ENCODE data around the gene SPRR2A. TPM values are rescaled to one million over a fixed set of nuclear protein-coding genes. Genes with fewer than 3 reads are reported as not detected.
"Not testable (repeated sequence)": the region's sequence is repeated elsewhere in the genome, so short reads cannot be mapped to it uniquely, and the experiment has no call there.

SPRR2A gene
- total RNA-seq, 1 donor from 2014 or later = not detected

- H3K9me3 Mint-ChIP-seq (ENCODE audit: unreplicated experiment) = no peaks in the 10 kb centered on the region
- Histone ChIP-seq H3K4me3 (ENCODE audit: insufficient read depth, low read depth, low read length) (no peak overlapping the region), H3K27me3 (ENCODE audit: insufficient read depth, low read length) (no peaks in the 10 kb centered on the region), H4K20me1 (ENCODE audit: insufficient read depth, low read length) (no peaks in the 10 kb centered on the region), H3K9ac (ENCODE audit: low read length) (no peak overlapping the region), H3K27ac (ENCODE audit: low read depth, low read length) (no peak overlapping the region), H3K9me3 (ENCODE audit: insufficient read depth, low read depth, low read length) (no peaks in the 10 kb centered on the region), H3K4me2 (ENCODE audit: low read length) (no peak overlapping the region), H3K4me1 (ENCODE audit: insufficient read depth, low read length) (no peaks in the 10 kb centered on the region), H2AFZ (ENCODE audit: low read depth, low read length) (no peak overlapping the region), H3K36me3 (ENCODE audit: insufficient read depth, low read length) (no peaks in the 10 kb centered on the region), H3K79me2 (ENCODE audit: insufficient read depth, low read length) (no peaks in the 10 kb centered on the region)
- no peak overlapping the region for H3K4me3 Mint-ChIP-seq (ENCODE audit: unreplicated experiment)
- H3K27ac Mint-ChIP-seq (ENCODE audit: unreplicated experiment) = no peak overlapping the region
- H3K27me3 Mint-ChIP-seq (ENCODE audit: low read depth, unreplicated experiment) = peaks cover 11% of the 10 kb centered on the region
- no peak for FAIRE-seq
- DNase-seq (ENCODE audit: low read depth) = no peak
- TF ChIP-seq CTCF (IDR thresholded peaks at IDR 0.05; ENCODE audit: insufficient read depth, low read depth, low read length) (no peak), EZH2 (IDR thresholded peaks at IDR 0.05; ENCODE audit: insufficient read depth, low read length) (no peak)
- no peaks in the 10 kb centered on the region for H3K4me1 Mint-ChIP-seq (ENCODE audit: low read depth, unreplicated experiment)
- no peaks in the 10 kb centered on the region for H3K36me3 Mint-ChIP-seq (ENCODE audit: low read depth, unreplicated experiment)
Observed at GRCh38 chr1:153023109-153023508, 34.2 kb downstream of the SPRR2A start.

DNA sequence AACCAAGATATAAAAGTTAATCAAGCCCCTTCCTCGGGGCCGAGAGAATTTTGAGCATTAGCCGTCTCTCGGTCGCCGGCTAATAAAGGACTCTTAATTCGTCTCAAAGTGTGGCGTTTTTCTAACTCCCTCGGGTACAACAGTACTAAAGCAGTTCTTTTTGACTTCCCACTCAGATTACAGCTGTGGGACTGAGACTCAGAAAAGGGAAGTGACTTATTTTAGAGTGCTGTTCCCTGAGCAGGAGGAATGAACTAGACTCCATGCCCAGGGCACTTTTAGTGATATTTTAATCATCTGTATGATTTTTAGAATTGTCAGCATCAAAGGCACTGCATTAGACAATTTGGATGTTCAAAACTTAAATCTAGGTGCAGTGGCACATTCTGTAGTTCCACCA lies 35.0 kb downstream of the SPRR2A start:
- H3K36me3 Mint-ChIP-seq (ENCODE audit: low read depth, unreplicated experiment); H3K27ac ChIP-seq (ENCODE audit: low read depth, low read length); H3K9ac ChIP-seq (ENCODE audit: low read length); H3K9me3 Mint-ChIP-seq (ENCODE audit: unreplicated experiment); H3K36me3 ChIP-seq (ENCODE audit: insufficient read depth, low read length); H3K4me3 ChIP-seq (ENCODE audit: insufficient read depth, low read depth, low read length); H3K4me2 ChIP-seq (ENCODE audit: low read length); H3K4me1 Mint-ChIP-seq (ENCODE audit: low read depth, unreplicated experiment); DNase-seq (ENCODE audit: low read depth); H3K79me2 ChIP-seq (ENCODE audit: insufficient read depth, low read length); H3K9me3 ChIP-seq (ENCODE audit: insufficient read depth, low read depth, low read length); H3K27me3 ChIP-seq (ENCODE audit: insufficient read depth, low read length); H4K20me1 ChIP-seq (ENCODE audit: insufficient read depth, low read length); FAIRE-seq; H3K4me3 Mint-ChIP-seq (ENCODE audit: unreplicated experiment); H3K27ac Mint-ChIP-seq (ENCODE audit: unreplicated experiment); H2AFZ ChIP-seq (ENCODE audit: low read depth, low read length); H3K4me1 ChIP-seq (ENCODE audit: insufficient read depth, low read length): not testable (repeated sequence)
- H3K27me3 Mint-ChIP-seq (ENCODE audit: low read depth, unreplicated experiment) = peaks cover 11% of the 10 kb centered on the region

- H3K36me3 ChIP-seq (ENCODE audit: insufficient read depth, low read length); H3K9me3 ChIP-seq (ENCODE audit: insufficient read depth, low read depth, low read length); H3K79me2 ChIP-seq (ENCODE audit: insufficient read depth, low read length); H3K4me1 ChIP-seq (ENCODE audit: insufficient read depth, low read length); H3K27me3 ChIP-seq (ENCODE audit: insufficient read depth, low read length); H3K9ac ChIP-seq (ENCODE audit: low read length); H3K27ac Mint-ChIP-seq (ENCODE audit: unreplicated experiment); DNase-seq (ENCODE audit: low read depth); H3K36me3 Mint-ChIP-seq (ENCODE audit: low read depth, unreplicated experiment); H3K4me1 Mint-ChIP-seq (ENCODE audit: low read depth, unreplicated experiment); H3K9me3 Mint-ChIP-seq (ENCODE audit: unreplicated experiment); H3K4me3 Mint-ChIP-seq (ENCODE audit: unreplicated experiment); H2AFZ ChIP-seq (ENCODE audit: low read depth, low read length); H3K4me2 ChIP-seq (ENCODE audit: low read length); H4K20me1 ChIP-seq (ENCODE audit: insufficient read depth, low read length); H3K27ac ChIP-seq (ENCODE audit: low read depth, low read length); FAIRE-seq; H3K4me3 ChIP-seq (ENCODE audit: insufficient read depth, low read depth, low read length): not testable (repeated sequence)
- H3K27me3 Mint-ChIP-seq (ENCODE audit: low read depth, unreplicated experiment) = peaks cover 11% of the 10 kb centered on the region
Observed at GRCh38 chr1:153021829-153022228, 35.5 kb downstream of the SPRR2A start.

GRCh38 chr1:153011235-153011758 lies 46.0 kb downstream of the SPRR2A start:
- not testable (repeated sequence) for H4K20me1 ChIP-seq (ENCODE audit: insufficient read depth, low read length); FAIRE-seq; H3K27me3 Mint-ChIP-seq (ENCODE audit: low read depth, unreplicated experiment)

More at GRCh38 chr1:153011235-153011758, 46.0 kb downstream of the SPRR2A start:
- H3K4me1 ChIP-seq (ENCODE audit: insufficient read depth, low read length); H3K4me2 ChIP-seq (ENCODE audit: low read length); H3K9me3 ChIP-seq (ENCODE audit: insufficient read depth, low read depth, low read length); H3K4me3 ChIP-seq (ENCODE audit: insufficient read depth, low read depth, low read length); H3K36me3 Mint-ChIP-seq (ENCODE audit: low read depth, unreplicated experiment); DNase-seq (ENCODE audit: low read depth); H3K4me3 Mint-ChIP-seq (ENCODE audit: unreplicated experiment); H3K9me3 Mint-ChIP-seq (ENCODE audit: unreplicated experiment); H3K27ac ChIP-seq (ENCODE audit: low read depth, low read length); H3K27me3 ChIP-seq (ENCODE audit: insufficient read depth, low read length); H3K4me1 Mint-ChIP-seq (ENCODE audit: low read depth, unreplicated experiment); H3K9ac ChIP-seq (ENCODE audit: low read length); H3K79me2 ChIP-seq (ENCODE audit: insufficient read depth, low read length); H3K36me3 ChIP-seq (ENCODE audit: insufficient read depth, low read length); H3K27ac Mint-ChIP-seq (ENCODE audit: unreplicated experiment); H2AFZ ChIP-seq (ENCODE audit: low read depth, low read length): not testable (repeated sequence)

Other genes starting within 250 kb of the SPRR2A start
- not detected in 2 replicates for gene LCE1B, start 245.5 kb downstream of the SPRR2A start, total RNA-seq
- gene LCE1A, start 230.0 kb downstream of the SPRR2A start, total RNA-seq = not detected in 2 replicates
- not detected in 2 replicates for gene LCE6A, start 214.7 kb downstream of the SPRR2A start, total RNA-seq
- gene LCE7A, start 197.5 kb downstream of the SPRR2A start, total RNA-seq = not detected in 2 replicates
- gene SMCP, start 179.2 kb downstream of the SPRR2A start, total RNA-seq = not detected in 2 replicates
- 0.16 TPM in 1 of 2 replicates, not detected in the other for gene IVL, start 149.0 kb downstream of the SPRR2A start, total RNA-seq
- gene SPRR5, start 110.3 kb downstream of the SPRR2A start, total RNA-seq = not detected in 2 replicates
- gene SPRR4, start 86.9 kb downstream of the SPRR2A start, total RNA-seq = not detected in 2 replicates
- gene SPRR1A, start 73.4 kb downstream of the SPRR2A start, total RNA-seq = not detected in 2 replicates
- 0.70 and 3.0 TPM in 2 replicates for gene SPRR3, start 55.8 kb downstream of the SPRR2A start, total RNA-seq
- 0.39 and 0.50 TPM in 2 replicates for gene SPRR1B, start 26.3 kb downstream of the SPRR2A start, total RNA-seq
- gene SPRR2D, start 16.4 kb downstream of the SPRR2A start, total RNA-seq = 0.57 TPM in 1 of 2 replicates, not detected in the other
- not detected in 2 replicates for gene SPRR2B, start 14.1 kb upstream of the SPRR2A start, total RNA-seq
- gene SPRR2E, start 37.0 kb upstream of the SPRR2A start, total RNA-seq = not detected in 2 replicates
- not detected in 2 replicates for gene SPRR2F, start 56.0 kb upstream of the SPRR2A start, total RNA-seq
- gene SPRR2G, start 93.4 kb upstream of the SPRR2A start, total RNA-seq = not detected in 2 replicates
- gene LELP1, start 145.9 kb upstream of the SPRR2A start, total RNA-seq = not detected in 2 replicates
- 0.52 and 0.55 TPM in 2 replicates for gene PRR9, start 160.1 kb upstream of the SPRR2A start, total RNA-seq
- not detected in 2 replicates for gene LORICRIN, start 202.2 kb upstream of the SPRR2A start, total RNA-seq

All from astrocyte (in vitro differentiated cells and primary cell).